ENCODE data around the gene OR2A42.
"Not testable (repeated sequence)": the region's sequence is repeated elsewhere in the genome, so short reads cannot be mapped to it uniquely, and the experiment has no call there.

The OR2A42 gene, protein sequence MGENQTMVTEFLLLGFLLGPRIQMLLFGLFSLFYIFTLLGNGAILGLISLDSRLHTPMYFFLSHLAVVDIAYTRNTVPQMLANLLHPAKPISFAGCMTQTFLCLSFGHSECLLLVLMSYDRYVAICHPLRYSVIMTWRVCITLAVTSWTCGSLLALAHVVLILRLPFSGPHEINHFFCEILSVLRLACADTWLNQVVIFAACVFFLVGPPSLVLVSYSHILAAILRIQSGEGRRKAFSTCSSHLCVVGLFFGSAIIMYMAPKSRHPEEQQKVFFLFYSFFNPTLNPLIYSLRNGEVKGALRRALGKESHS

DNA sequence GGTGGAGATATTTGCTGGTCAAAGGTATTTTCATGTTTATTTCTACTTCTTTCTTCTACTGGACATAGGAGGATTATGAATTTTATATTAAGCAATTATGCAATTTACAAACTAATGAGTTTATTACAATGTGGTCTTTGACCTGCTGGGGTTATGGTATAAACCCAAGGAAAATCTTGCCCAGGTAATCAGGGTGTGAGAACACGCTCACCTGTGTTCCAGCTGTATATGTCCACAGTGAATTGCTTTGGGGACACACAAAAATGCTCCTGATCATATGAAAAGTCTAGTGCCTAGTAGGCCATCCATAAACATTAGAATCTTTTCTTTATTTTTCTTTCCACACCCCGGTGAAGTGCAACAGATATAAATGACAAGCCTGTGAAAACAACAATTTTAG is at the start of gene OR2A42:
TSS of gene OR2A42 (minus strand) at position 241 of the 400 bp plus-strand sequence. CDS start 6,762 bp downstream, outside the sequence.
- ATAC-seq; H3K27ac Mint-ChIP-seq; H3K27me3 Mint-ChIP-seq; DNase-seq; H3K36me3 Mint-ChIP-seq (ENCODE audit: low read depth); H3K4me1 Mint-ChIP-seq; H3K9me3 Mint-ChIP-seq; H3K4me3 Mint-ChIP-seq: not testable (repeated sequence)

DNA sequence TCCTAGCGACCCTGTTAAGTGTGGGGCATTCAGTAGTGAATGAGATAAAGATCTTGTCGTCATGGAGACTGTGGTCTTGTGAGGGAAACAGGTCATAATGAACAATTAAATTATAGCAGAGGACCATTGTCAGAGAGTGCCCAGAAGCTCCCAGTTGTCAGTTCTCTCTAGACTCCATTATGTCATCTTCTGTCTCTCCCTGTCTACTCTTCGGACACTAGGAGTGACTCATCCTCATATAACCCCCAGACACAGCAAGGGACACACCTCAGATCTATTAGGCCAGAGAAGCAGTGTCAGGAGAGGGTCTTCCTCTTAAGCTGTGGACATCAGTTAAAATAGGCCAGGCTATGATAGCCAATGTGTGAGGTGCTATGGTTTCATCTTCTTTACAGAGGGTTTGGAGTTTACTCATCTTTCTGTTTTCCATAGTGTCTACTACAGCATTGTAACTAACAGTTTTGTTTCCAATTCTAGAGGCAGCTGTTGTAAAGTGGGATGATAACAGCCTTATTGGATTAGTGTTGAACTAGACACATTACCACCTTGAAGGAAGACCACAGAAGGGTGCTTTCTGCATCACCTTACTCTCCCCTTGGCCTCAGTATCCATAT is 47.9 kb upstream of the OR2A42 start:
- H3K36me3 Mint-ChIP-seq (ENCODE audit: low read depth); H3K27me3 Mint-ChIP-seq; H3K4me3 Mint-ChIP-seq; DNase-seq; H3K4me1 Mint-ChIP-seq; ATAC-seq; H3K27ac Mint-ChIP-seq; H3K9me3 Mint-ChIP-seq: not testable (repeated sequence)

DNA sequence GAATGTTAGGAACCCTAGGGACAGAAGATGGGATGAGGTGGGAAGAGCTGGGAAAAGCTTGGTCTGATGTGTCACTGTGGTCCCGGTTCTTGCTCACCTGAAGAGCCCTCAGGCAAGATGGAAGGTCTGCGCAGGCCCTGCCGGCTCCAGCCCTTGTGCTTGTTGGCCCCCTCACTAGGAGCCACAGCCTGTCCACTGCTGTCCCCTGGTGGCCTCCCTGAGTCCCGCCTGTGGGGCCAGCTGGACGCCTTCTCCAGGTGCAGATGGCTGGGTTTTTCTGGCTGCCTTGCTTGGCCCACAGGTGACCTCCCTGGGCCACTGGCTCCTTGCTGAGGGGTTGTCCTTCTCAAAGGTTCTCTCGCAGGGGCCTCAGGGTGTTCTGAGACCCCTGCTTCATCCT is 44.3 kb upstream of the OR2A42 start:
- not testable (repeated sequence) for ATAC-seq; H3K27me3 Mint-ChIP-seq; H3K4me1 Mint-ChIP-seq; H3K36me3 Mint-ChIP-seq (ENCODE audit: low read depth); DNase-seq; H3K9me3 Mint-ChIP-seq; H3K27ac Mint-ChIP-seq; H3K4me3 Mint-ChIP-seq

GRCh38 chr7:144282490-144282889 is 43.1 kb upstream of the OR2A42 start:
- H3K27me3 Mint-ChIP-seq; ATAC-seq; H3K36me3 Mint-ChIP-seq (ENCODE audit: low read depth); H3K4me3 Mint-ChIP-seq; H3K27ac Mint-ChIP-seq; H3K4me1 Mint-ChIP-seq; H3K9me3 Mint-ChIP-seq; DNase-seq: not testable (repeated sequence)

DNA sequence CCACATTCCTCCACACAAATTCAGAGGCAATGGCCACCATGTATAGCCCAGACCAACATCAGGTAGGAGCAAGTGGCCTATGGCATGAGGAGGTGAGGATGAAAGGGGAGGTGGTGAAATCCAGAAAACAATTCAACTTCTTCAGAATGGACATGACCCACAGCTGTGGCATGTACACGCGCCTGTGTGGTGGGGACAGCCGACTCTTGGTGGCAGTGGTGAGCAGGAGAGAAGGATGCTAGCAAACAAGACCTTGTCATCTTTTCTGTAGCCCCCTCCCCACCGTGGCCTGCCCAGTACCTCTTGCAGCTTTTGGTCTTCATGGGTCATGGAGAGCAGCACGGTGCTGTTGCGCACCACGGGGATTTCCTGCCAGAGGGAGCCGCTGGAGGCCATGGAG is 42.6 kb upstream of the OR2A42 start:
- not testable (repeated sequence) for H3K27ac Mint-ChIP-seq; H3K4me3 Mint-ChIP-seq; DNase-seq; H3K36me3 Mint-ChIP-seq (ENCODE audit: low read depth); H3K9me3 Mint-ChIP-seq; H3K27me3 Mint-ChIP-seq; H3K4me1 Mint-ChIP-seq; ATAC-seq

GRCh38 chr7:144280010-144280409 is 40.6 kb upstream of the OR2A42 start:
- H3K9me3 Mint-ChIP-seq; H3K4me3 Mint-ChIP-seq; DNase-seq; H3K4me1 Mint-ChIP-seq; ATAC-seq; H3K27me3 Mint-ChIP-seq; H3K27ac Mint-ChIP-seq; H3K36me3 Mint-ChIP-seq (ENCODE audit: low read depth): not testable (repeated sequence)

DNA sequence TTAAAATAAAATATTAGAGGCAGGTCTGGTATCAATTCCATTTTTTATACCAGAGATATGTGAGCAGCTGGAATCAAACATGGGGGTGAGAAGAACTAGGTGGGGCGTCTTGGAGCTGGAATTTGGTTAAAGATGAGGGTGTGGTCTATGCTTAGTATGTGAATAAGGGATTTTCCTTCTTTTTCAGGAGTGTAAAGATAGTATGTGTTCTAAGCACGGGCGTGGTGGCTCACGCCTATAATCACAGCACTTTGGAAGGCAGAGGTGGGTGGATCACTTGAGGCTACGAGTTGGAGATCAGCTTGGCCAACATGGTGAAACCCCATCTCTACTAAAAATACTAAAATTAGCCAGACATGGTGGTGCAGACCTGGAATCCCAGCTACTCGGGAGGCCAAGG is 35.9 kb upstream of the OR2A42 start:
- H3K27ac Mint-ChIP-seq; H3K4me3 Mint-ChIP-seq; ATAC-seq; H3K4me1 Mint-ChIP-seq; H3K27me3 Mint-ChIP-seq; H3K9me3 Mint-ChIP-seq; DNase-seq; H3K36me3 Mint-ChIP-seq (ENCODE audit: low read depth): not testable (repeated sequence)

GRCh38 chr7:144269188-144269587 is 29.8 kb upstream of the OR2A42 start, which contains the start of gene CTAGE8:
CTAGE8 (minus strand) TSS chr7:144269288; CDS start chr7:144269250, 38 bp downstream.
- ATAC-seq; H3K4me1 Mint-ChIP-seq; H3K27me3 Mint-ChIP-seq; H3K9me3 Mint-ChIP-seq; H3K36me3 Mint-ChIP-seq (ENCODE audit: low read depth); DNase-seq; H3K27ac Mint-ChIP-seq; H3K4me3 Mint-ChIP-seq: not testable (repeated sequence)

GRCh38 chr7:144264692-144265091 is 25.3 kb upstream of the OR2A42 start, which contains the start of gene OR2A7:
OR2A7 (minus strand) TSS chr7:144264792; CDS start chr7:144259628, 5,164 bp downstream.
- not testable (repeated sequence) for H3K9me3 Mint-ChIP-seq; H3K4me3 Mint-ChIP-seq; H3K36me3 Mint-ChIP-seq (ENCODE audit: low read depth); DNase-seq; H3K4me1 Mint-ChIP-seq; H3K27me3 Mint-ChIP-seq; ATAC-seq; H3K27ac Mint-ChIP-seq

DNA sequence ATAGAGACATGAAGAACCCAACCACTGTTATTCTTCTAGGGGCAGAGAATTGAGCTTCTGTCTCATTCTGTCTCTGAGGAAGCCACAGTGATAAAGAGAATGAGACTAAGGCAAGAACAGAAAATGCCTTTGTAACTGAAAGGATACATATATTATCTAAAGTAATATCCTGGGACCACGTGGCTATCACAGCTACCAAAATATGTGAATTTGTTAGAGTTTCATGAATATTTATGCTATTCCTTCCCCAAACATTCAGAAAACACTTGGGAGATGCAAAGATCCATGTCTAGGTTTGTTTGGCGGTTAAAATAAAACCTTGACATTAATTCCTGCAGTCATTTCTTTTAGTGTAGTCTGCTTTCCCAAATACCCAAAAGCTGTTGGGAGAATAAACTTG is 22.7 kb upstream of the OR2A42 start:
- not testable (repeated sequence) for H3K4me3 Mint-ChIP-seq; H3K9me3 Mint-ChIP-seq; H3K36me3 Mint-ChIP-seq (ENCODE audit: low read depth); H3K27me3 Mint-ChIP-seq; H3K27ac Mint-ChIP-seq; DNase-seq; ATAC-seq; H3K4me1 Mint-ChIP-seq

DNA sequence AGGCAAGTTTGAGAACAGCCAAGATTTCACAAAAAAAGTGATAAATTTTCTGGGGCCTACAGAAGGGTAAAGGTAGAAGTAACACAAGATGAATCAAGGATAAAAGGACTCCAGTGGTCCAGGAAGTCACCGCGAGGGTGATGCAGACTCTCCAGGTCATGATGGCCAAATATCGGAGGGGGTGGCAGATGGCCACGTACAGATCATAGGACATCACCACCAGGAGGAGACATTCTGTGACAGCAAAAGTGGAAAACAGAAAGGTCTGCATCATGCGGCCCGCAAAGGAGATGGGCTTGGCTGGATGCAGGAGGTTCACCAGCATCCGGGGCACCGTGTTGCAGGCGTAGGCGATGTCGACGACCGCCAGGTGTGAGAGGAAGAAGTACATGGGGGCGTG is 19.7 kb upstream of the OR2A42 start:
- not testable (repeated sequence) for DNase-seq; H3K4me1 Mint-ChIP-seq; H3K27ac Mint-ChIP-seq; ATAC-seq; H3K9me3 Mint-ChIP-seq; H3K36me3 Mint-ChIP-seq (ENCODE audit: low read depth); H3K27me3 Mint-ChIP-seq; H3K4me3 Mint-ChIP-seq

DNA sequence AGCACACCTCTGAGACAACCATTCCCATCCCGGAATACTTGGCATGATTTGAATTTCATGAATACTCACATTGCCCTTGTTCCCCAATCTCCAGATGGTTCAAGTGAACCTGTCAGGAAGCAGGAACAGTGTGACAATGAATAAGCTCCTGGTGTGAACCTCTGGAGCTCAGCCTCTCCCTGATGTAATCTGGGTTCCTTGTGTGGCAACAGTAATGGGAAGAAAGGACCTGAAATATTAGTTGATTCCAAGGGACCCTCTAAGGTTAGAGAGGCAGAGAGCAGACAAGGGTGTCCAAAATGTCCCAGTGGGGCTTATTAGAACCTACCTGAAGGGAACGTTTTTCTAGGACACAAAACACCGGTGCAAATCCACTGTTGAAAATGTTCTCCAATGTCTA is 16.7 kb upstream of the OR2A42 start:
- no peak for ATAC-seq
- H3K27ac Mint-ChIP-seq, result no peak overlapping the region
- no peaks in the 10 kb centered on the region for H3K4me1 Mint-ChIP-seq
- H3K36me3 Mint-ChIP-seq (ENCODE audit: low read depth), result no peaks in the 10 kb centered on the region
- no peaks in the 10 kb centered on the region for H3K9me3 Mint-ChIP-seq
- H3K27me3 Mint-ChIP-seq, result no peaks in the 10 kb centered on the region
- DNase-seq, result no peak
- H3K4me3 Mint-ChIP-seq, result no peak overlapping the region

DNA sequence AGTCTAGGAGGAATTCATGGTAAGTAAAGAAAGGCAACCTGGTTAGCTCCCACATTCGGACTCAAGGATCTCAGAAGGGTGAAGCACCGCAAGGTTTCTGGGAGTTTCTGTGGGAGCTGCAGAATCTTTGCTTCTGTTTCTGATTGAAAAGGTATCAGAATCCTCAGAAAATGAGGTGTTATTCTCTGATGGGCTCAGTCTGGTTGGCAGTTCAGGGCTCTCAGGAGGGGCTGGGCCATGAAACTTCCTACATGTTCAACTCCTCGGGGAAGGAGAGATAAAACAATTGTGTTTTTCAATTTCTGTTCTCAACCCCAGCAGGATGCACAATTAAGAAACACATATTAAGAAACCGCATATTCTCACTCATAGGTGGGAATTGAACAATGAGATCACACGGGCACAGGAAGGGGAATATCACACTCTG is 16.1 kb upstream of the OR2A42 start:
- Mint-ChIP-seq H3K36me3 (ENCODE audit: low read depth) (no peaks in the 10 kb centered on the region), H3K9me3 (no peaks in the 10 kb centered on the region), H3K27ac (no peak overlapping the region), H3K4me1 (no peaks in the 10 kb centered on the region), H3K4me3 (no peak overlapping the region), H3K27me3 (no peaks in the 10 kb centered on the region)
- DNase-seq (no peak), ATAC-seq (no peak)

DNA sequence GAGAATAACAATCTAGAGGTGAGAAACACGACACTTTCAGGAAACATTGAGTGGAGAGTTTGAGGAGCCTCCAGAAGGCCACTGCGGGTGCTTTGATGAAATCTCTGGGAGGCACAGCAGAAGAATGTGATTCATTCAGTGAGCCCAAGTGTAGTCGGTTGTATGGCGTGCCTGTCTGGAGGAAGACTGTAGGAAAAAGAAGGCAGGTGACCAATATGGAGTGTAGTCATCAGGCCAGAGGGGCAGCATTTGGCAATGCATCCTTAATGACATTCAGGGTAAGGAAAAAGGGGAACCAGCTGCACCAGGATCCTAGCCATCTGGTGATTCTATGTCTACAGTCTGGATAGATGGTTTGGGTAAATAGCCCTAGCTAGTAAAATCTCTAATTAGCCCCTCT is 12.9 kb upstream of the OR2A42 start:
- not testable (repeated sequence) for H3K4me3 Mint-ChIP-seq; H3K9me3 Mint-ChIP-seq; DNase-seq; H3K27me3 Mint-ChIP-seq; H3K36me3 Mint-ChIP-seq (ENCODE audit: low read depth); H3K27ac Mint-ChIP-seq; H3K4me1 Mint-ChIP-seq; ATAC-seq

- not testable (repeated sequence) for H3K27me3 Mint-ChIP-seq; H3K9me3 Mint-ChIP-seq; DNase-seq; H3K27ac Mint-ChIP-seq; H3K4me3 Mint-ChIP-seq; H3K36me3 Mint-ChIP-seq (ENCODE audit: low read depth); H3K4me1 Mint-ChIP-seq; ATAC-seq
Observed at GRCh38 chr7:144247674-144248330, 8.4 kb upstream of the OR2A42 start.
